Coronary artery (tissue), 2 donors: ENCODE measurements around the gene MAD1L1.
"Not testable (repeated sequence)": the region's sequence is repeated elsewhere in the genome, so short reads cannot be mapped to it uniquely, and the experiment has no call there.

Source experiments
- DNase-seq: peaks from one replicate; pipeline ENCODE4 v3.0.0-alpha.2; 2017; ENCODE audit warnings: low spot score
- H3K27ac ChIP-seq, 2 donors: fragments of 200-600 bp; sonication (generic); one replicate each; pipeline ENCODE4 v1.5.1; 2016 to 2019
- H3K4me3 ChIP-seq: fragments of 200-600 bp; sonication (generic); 2 replicates; pipeline ENCODE4 v1.5.1; 2016; ENCODE audit warnings: mild to moderate bottlenecking, moderate library complexity
- TF ChIP-seq, protein P1 (sequence below): fragments of 200-600 bp; sonication (generic); IDR thresholded peaks from one replicate; pipeline ENCODE4 v1.5.1; 2019; ENCODE audit warnings: antibody characterized with exemption

Gene MAD1L1

GRCh38 chr7:1865000-1865555 lies 367.7 kb downstream of the MAD1L1 start:
- no peak overlapping the region for H3K4me3 ChIP-seq
- no peak overlapping the region for H3K27ac ChIP-seq
- DNase-seq, result no peak
- TF ChIP-seq, protein P1, sequence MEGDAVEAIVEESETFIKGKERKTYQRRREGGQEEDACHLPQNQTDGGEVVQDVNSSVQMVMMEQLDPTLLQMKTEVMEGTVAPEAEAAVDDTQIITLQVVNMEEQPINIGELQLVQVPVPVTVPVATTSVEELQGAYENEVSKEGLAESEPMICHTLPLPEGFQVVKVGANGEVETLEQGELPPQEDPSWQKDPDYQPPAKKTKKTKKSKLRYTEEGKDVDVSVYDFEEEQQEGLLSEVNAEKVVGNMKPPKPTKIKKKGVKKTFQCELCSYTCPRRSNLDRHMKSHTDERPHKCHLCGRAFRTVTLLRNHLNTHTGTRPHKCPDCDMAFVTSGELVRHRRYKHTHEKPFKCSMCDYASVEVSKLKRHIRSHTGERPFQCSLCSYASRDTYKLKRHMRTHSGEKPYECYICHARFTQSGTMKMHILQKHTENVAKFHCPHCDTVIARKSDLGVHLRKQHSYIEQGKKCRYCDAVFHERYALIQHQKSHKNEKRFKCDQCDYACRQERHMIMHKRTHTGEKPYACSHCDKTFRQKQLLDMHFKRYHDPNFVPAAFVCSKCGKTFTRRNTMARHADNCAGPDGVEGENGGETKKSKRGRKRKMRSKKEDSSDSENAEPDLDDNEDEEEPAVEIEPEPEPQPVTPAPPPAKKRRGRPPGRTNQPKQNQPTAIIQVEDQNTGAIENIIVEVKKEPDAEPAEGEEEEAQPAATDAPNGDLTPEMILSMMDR, result no peak

DNA sequence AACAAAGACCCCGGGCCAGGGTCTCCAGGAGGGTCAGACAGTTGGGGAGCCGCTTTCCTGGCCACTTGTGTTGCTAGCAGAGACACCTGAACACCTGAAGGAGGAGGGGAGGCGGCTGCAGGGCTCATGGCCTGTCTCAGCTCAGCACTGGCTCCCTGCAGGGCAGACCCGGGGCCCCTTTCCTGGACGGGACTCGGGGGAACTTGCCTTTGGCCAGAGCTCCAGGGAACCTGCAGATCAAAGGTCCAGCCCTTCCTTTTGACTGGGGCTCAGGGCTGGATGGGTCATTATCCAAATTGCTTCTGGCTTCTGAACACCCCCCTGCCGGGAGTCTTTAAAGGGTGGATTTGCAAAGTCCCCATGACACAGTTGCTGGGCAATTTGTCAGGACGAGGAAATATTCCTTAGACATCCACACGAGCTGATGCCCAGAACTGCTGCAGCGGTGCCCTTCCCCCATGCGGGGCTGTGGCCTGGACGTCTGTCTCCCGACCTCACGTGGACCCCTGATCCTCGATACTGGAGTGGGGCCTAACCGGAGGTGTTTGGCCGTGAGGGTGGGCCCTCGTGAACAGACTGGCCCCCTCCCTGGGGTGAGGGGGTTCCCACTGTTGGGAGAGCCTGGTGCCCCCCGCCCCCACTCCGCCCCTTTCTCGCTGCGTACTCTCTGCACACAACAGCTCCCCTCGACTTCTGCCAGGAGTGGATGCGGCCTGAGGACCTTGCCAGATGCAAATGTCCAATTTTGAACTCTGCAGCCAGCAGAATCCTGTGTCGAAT lies 368.4 kb downstream of the MAD1L1 start:
- TF ChIP-seq, protein P1, result no peak
- H3K4me3 ChIP-seq, result no peak overlapping the region
- no peak for DNase-seq
- no peak overlapping the region for H3K27ac ChIP-seq

DNA sequence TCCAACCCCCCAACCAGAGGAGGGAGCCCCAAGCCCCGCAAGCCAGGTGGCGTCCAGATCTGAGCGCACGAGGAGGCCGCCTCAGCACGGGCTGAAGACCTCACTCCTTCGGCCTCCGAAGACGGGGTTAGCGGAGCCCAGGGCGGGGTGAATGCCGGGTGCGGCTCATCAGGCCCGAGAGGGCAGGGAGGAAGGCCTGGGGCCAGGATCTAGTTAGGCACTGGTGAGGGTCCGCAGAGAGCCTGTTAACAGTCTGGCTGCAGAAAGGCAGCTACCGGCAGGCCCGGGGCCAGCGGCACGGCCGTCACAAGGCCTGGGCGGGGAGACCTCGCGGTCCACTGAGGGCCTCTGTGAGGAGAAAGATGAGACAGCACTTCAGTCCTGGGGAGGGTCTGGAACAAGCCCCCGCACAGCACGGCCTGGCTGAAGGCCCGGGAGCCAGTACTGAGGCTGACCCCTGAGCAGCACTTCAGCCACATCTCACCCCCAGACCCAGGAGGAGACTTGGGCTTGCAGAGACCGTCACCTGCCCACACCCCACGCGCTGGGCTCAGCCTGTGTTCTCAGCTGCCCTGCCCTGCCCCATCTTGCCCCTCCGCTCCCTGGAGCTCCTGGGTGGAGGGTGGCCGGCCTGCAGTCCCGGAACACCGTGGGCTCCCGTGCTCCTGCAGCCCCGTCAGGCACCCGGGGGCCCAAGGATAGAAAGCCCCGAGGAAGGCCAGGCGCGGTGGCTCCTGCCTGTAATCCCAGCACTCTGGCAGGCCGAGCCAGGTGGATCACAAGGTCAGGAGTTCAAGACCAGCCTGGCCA lies 369.4 kb downstream of the MAD1L1 start:
- DNase-seq, result no peak
- Histone ChIP-seq H3K4me3 (no peak overlapping the region), H3K27ac (no peak overlapping the region)
- TF ChIP-seq, protein P1, result no peak

DNA sequence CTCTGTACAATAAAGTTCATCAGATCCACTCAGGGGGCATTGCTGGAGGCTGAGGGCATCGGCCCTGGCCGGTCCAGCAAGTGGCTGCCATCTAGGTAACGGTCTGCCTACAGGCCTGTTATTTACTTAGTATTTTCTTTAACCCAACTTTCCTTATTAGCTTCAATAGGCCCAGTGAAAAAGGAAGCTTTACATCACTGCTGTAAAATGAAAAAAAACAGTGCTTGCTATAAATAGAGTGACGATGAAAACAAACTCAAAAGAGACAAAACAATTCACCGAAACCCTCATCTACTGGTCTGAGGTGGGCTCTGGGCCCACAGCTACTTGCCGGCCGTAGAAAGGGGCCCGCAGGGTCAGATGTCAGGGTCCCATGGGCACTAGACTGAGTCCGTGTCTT lies 370.2 kb downstream of the MAD1L1 start:
- no peak overlapping the region for H3K4me3 ChIP-seq
- no peak for DNase-seq
- TF ChIP-seq, protein P1, result no peak
- no peak overlapping the region for H3K27ac ChIP-seq

- H3K27ac ChIP-seq, result no peak overlapping the region
- TF ChIP-seq, protein P1, result no peak
- H3K4me3 ChIP-seq, result no peak overlapping the region
- no peak for DNase-seq
Measured at GRCh38 chr7:1861799-1862458, 370.8 kb downstream of the MAD1L1 start.

DNA sequence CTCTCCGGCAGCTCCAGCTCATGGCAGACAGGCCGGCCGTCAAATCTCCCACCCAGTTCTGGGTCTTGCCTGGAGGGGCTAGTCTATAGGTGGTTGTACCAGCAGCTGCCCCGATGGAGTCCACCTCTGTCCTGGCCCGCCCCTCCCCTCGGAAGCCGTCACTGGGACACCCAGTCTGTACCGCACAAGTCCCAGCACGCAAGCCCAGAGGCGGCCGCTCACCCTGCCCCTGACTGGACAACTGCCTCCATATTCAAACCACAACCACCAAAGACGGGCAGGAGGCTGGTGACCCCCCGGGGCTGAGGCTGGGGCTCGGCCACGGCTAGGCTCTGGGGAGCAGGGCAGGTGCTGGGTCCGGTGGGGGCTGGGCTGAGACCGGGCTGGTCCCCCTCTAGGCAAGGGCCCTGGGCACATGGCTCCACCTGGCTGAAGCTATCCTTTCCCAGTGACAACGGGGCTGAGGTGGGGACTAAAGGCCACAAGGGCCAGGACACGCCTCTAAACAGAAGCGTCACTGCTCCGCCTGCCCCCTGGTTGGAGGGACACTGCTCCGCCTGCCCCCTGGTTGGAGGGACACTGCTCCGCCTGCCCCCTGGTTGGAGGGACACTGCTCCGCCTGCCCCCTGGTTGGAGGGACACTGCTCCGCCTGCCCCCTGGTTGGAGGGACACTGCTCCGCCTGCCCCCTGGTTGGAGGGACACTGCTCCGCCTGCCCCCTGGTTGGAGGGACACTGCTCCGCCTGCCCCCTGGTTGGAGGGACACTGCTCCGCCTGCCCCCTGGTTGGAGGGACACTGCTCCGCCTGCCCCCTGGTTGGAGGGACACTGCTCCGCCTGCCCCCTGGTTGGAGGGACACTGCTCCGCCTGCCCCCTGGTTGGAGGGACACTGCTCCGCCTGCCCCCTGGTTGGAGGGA lies 371.6 kb downstream of the MAD1L1 start:
- not testable (repeated sequence) for H3K4me3 ChIP-seq, H3K27ac ChIP-seq, DNase-seq
